SU-DHL-6 (cell line): ENCODE data around the gene RNF181.

Experiments used
- H2AFZ ChIP-seq: fragments of 200-600 bp; sonication (generic); 2 replicates; pipeline ENCODE4 v1.6.1; 2014; ENCODE audit warnings: low read depth, mild to moderate bottlenecking, moderate library complexity, mixed read lengths, antibody characterized with exemption, low read length; ENCODE audit not compliant: severe bottlenecking
- H3F3A ChIP-seq: fragments of 200-600 bp; shearing (Covaris generic); 2 replicates; pipeline ENCODE4 v1.6.0; 2016; ENCODE audit warnings: antibody characterized with exemption, mild to moderate bottlenecking; ENCODE audit not compliant: insufficient read depth
- H3K27ac ChIP-seq: fragments of 200-600 bp; sonication (generic); 2 replicates; pipeline ENCODE4 v1.5.1; 2016; ENCODE audit warnings: low read depth, mild to moderate bottlenecking, low read length, moderate library complexity, mixed read lengths
- H3K27me3 ChIP-seq: fragments of 200-600 bp; sonication (generic), shearing (Covaris generic); 2 replicates; pipeline ENCODE4 v1.6.0; 2014; ENCODE audit warnings: mild to moderate bottlenecking, low read length
- H3K36me3 ChIP-seq: fragments of 200-600 bp; sonication (generic); 2 replicates; pipeline ENCODE4 v1.6.1; 2014; ENCODE audit warnings: mild to moderate bottlenecking, low read length, mixed read lengths
- H3K4me2 ChIP-seq: fragments of 300-600, 200-600 bp; shearing (Covaris generic), sonication (generic); 2 replicates; pipeline ENCODE4 v1.6.0; 2014; ENCODE audit warnings: low read length, low read depth, mild to moderate bottlenecking; ENCODE audit not compliant: poor library complexity, severe bottlenecking
- H3K4me3 ChIP-seq: fragments of 200-600 bp; sonication (generic); 2 replicates; pipeline ENCODE4 v1.5.1; 2014; ENCODE audit warnings: antibody characterized with exemption, low read length, mild to moderate bottlenecking, mixed read lengths; ENCODE audit not compliant: insufficient read depth, poor library complexity, severe bottlenecking
- H3K79me2 ChIP-seq: fragments of 200-600 bp; sonication (generic); 2 replicates; pipeline ENCODE4 v1.6.1; 2014; ENCODE audit warnings: mild to moderate bottlenecking, low read length, moderate library complexity; ENCODE audit not compliant: insufficient read depth
- H3K9ac ChIP-seq: fragments of 200-600 bp; sonication (generic); 2 replicates; pipeline ENCODE4 v1.7.0; 2014; ENCODE audit warnings: mild to moderate bottlenecking, low read length
- H3K9me2 ChIP-seq: fragments of 200-600 bp; sonication (generic); replicated peaks from 2 replicates; pipeline ENCODE4 v1.6.1; 2014; ENCODE audit warnings: low read length; ENCODE audit not compliant: insufficient read depth
- H3K9me3 ChIP-seq: fragments of 200-600 bp; sonication (generic); 2 replicates; pipeline ENCODE4 v1.6.1; 2014; ENCODE audit warnings: low read length, mixed read lengths; ENCODE audit not compliant: insufficient read depth
- H4K20me1 ChIP-seq: fragments of 200-600 bp; sonication (generic); 2 replicates; pipeline ENCODE4 v1.6.1; 2014; ENCODE audit warnings: low read depth, mild to moderate bottlenecking, antibody characterized with exemption, low read length, moderate library complexity, mixed read lengths
- CTCF ChIP-seq: fragments of 200-600 bp; sonication (generic); IDR thresholded peaks from one replicate; pipeline ENCODE4 v1.5.1; 2017; ENCODE audit warnings: antibody characterized with exemption, mild to moderate bottlenecking, low read length, moderate library complexity; ENCODE audit not compliant: insufficient read depth, poor library complexity, severe bottlenecking
- EZH2phosphoT487 ChIP-seq: fragments of 200-600 bp; sonication (generic), shearing (Covaris generic); conservative IDR thresholded peaks from 2 replicates; pipeline ENCODE4 v1.6.1; 2018; ENCODE audit warnings: mild to moderate bottlenecking, antibody characterized with exemption, low read length, moderate library complexity, mixed read lengths

RNF181 gene

GRCh38 chr2:85635636-85636035 lies 40.1 kb downstream of the RNF181 start:
- H3K79me2 ChIP-seq: peaks cover 9% of the 10 kb centered on the region; the same call in 1 of the 2 replicates
- H3F3A ChIP-seq: peaks cover 20% of the 10 kb centered on the region; the same call in 1 of the 2 replicates

GRCh38 chr2:85642725-85643124 lies 47.2 kb downstream of the RNF181 start:
- peaks cover 47% of the 10 kb centered on the region for H3K36me3 ChIP-seq
- 0 out of 2 replicates have a peak, but pooled peaks cover 8% of the 10 kb centered on the region for H4K20me1 ChIP-seq
- H3K4me2 ChIP-seq: no peak overlapping the region

More at GRCh38 chr2:85635636-85636035, 40.1 kb downstream of the RNF181 start:
- TF ChIP-seq EZH2phosphoT487 (no peak), CTCF (no peak)
- Histone ChIP-seq H3K36me3 (peaks cover 30% of the 10 kb centered on the region; the same call in 1 of the 2 replicates), H3K9me3 (no peaks in the 10 kb centered on the region), H4K20me1 (no peaks in the 10 kb centered on the region), H3K4me3 (no peak overlapping the region), H2AFZ (no peak overlapping the region), H3K9me2 (no peaks in the 10 kb centered on the region), H3K4me2 (no peak overlapping the region), H3K9ac (no peak overlapping the region), H3K27ac (no peak overlapping the region), H3K27me3 (no peaks in the 10 kb centered on the region)

GRCh38 chr2:85644909-85645308 lies 49.4 kb downstream of the RNF181 start:
- Histone ChIP-seq H3K36me3 (peaks cover 40% of the 10 kb centered on the region), H2AFZ (no peak overlapping the region), H3K4me2 (no peak overlapping the region), H3K9me2 (no peaks in the 10 kb centered on the region), H3K9ac (no peak overlapping the region), H3F3A (no peaks in the 10 kb centered on the region), H3K9me3 (no peaks in the 10 kb centered on the region), H3K79me2 (no peaks in the 10 kb centered on the region), H4K20me1 (0 out of 2 replicates have a peak, but pooled peaks cover 8% of the 10 kb centered on the region), H3K4me3 (no peak overlapping the region), H3K27me3 (no peaks in the 10 kb centered on the region), H3K27ac (no peak overlapping the region)
- TF ChIP-seq CTCF: no peak
- no peak for TF ChIP-seq EZH2phosphoT487

More at GRCh38 chr2:85642725-85643124, 47.2 kb downstream of the RNF181 start:
- Histone ChIP-seq H3K9me3 (no peaks in the 10 kb centered on the region), H3K9me2 (no peaks in the 10 kb centered on the region), H3K27me3 (no peaks in the 10 kb centered on the region), H3K4me3 (no peak overlapping the region), H3K27ac (no peak overlapping the region), H2AFZ (no peak overlapping the region), H3K79me2 (no peaks in the 10 kb centered on the region), H3F3A (no peaks in the 10 kb centered on the region), H3K9ac (no peak overlapping the region)
- no peak for TF ChIP-seq EZH2phosphoT487
- no peak for TF ChIP-seq CTCF
